Gastrocnemius medialis (tissue), 4 donors: Measurements from ENCODE around the gene IFNGR2. TPM values are rescaled to one million over a fixed set of nuclear protein-coding genes. Genes with fewer than 3 reads are reported as not detected.
"Not testable (repeated sequence)": the region's sequence is repeated elsewhere in the genome, so short reads cannot be mapped to it uniquely, and the experiment has no call there.

Experiments used
- ATAC-seq, 2 donors: fragments of 150-250 bp; one replicate each; pipeline ENCODE4 v1.9.1; 2016
- DNase-seq, 2 donors: peaks; one replicate each; pipeline ENCODE4 v3.0.0-alpha.2; 2019
- H3K27ac ChIP-seq, 4 donors: fragments of 200-600 bp; sonication (generic); 1 replicate in 1 of 4; 2 replicates in 3 of 4; pipeline ENCODE4 v1.5.1; 2016 to 2018; ENCODE audit warnings: mild to moderate bottlenecking in 2 of 4, moderate library complexity in 1 of 4
- H3K27me3 ChIP-seq, 3 donors: fragments of 200-600 bp; sonication (generic) in 2 of 3; 1 replicate in 1 of 3; 2 replicates in 2 of 3; pipeline versions ENCODE4 v1.5.1 to v1.6.0; 2016 to 2019; ENCODE audit warnings: mild to moderate bottlenecking in 1 of 3, moderate library complexity in 1 of 3
- H3K36me3 ChIP-seq, 2 donors: fragments of 200-600 bp; sonication (generic) in 1 of 2; one replicate each; pipeline ENCODE4 v1.5.1; 2017 to 2018
- H3K4me1 ChIP-seq, 2 donors: fragments of 200-600 bp; sonication (generic) in 1 of 2; one replicate each; pipeline ENCODE4 v1.5.1; 2016 to 2017; ENCODE audit warnings: mild to moderate bottlenecking in 2 of 2
- H3K4me3 ChIP-seq, 4 donors: fragments of 200-600 bp; sonication (generic) in 3 of 4; 1 replicate in 1 of 4; 2 replicates in 3 of 4; pipeline ENCODE4 v1.5.1; 2016 to 2019; ENCODE audit warnings: mild to moderate bottlenecking in 2 of 4
- H3K9me3 ChIP-seq, 3 donors: fragments of 200-600 bp; sonication (generic) in 2 of 3; 1 replicate in 1 of 3; 2 replicates in 2 of 3; pipeline ENCODE4 v1.5.1; 2016 to 2019
- POLR2A ChIP-seq, 2 donors: fragments of 450-650 bp; IDR thresholded peaks; one replicate each; pipeline ENCODE4 v1.6.1; 2017; ENCODE audit warnings: antibody characterized with exemption in 2 of 2, mild to moderate bottlenecking in 2 of 2, moderate library complexity in 2 of 2
- in situ Hi-C, 4 donors: fragments of 200-750 bp; cut with MboI; loops; one replicate each; pipeline versions ENCODE4 v1.15.0 to v1.8.0; 2017; ENCODE audit warnings: low sequenced_read_pairs in 4 of 4
- intact Hi-C: fragments of 100-400 bp; cut with DNase I; formaldehyde crosslinking; loops from one replicate; pipeline ENCODE4 v1.15.1; 2023; ENCODE audit warnings: low total_unique reads
- total RNA-seq, 4 donors: library from RNA; depleted of rRNA; stranded (reverse); fragments of >200 nt; gene quantifications; one replicate each; pipeline versions ENCODE4 v1.1.0 to v1.2.3, GENCODE V29; 2016
- TF ChIP-seq, protein P1 (sequence below), 5 experiments: fragments of 450-650 bp in 3 of 5; fragments of 200-600 bp in 2 of 5; sonication (generic) in 2 of 5; IDR thresholded peaks in 4 of 5; conservative IDR thresholded peaks in 1 of 5; 1 replicate in 4 of 5; 2 replicates in 1 of 5; pipeline ENCODE4 v1.5.1; 2016 to 2019; ENCODE audit warnings: antibody characterized with exemption in 5 of 5, mild to moderate bottlenecking in 3 of 5, moderate library complexity in 3 of 5

IFNGR2 gene
- total RNA-seq, 4 donors from 2014 or later: 13.9 to 27.6 (median 24.2) TPM

DNA sequence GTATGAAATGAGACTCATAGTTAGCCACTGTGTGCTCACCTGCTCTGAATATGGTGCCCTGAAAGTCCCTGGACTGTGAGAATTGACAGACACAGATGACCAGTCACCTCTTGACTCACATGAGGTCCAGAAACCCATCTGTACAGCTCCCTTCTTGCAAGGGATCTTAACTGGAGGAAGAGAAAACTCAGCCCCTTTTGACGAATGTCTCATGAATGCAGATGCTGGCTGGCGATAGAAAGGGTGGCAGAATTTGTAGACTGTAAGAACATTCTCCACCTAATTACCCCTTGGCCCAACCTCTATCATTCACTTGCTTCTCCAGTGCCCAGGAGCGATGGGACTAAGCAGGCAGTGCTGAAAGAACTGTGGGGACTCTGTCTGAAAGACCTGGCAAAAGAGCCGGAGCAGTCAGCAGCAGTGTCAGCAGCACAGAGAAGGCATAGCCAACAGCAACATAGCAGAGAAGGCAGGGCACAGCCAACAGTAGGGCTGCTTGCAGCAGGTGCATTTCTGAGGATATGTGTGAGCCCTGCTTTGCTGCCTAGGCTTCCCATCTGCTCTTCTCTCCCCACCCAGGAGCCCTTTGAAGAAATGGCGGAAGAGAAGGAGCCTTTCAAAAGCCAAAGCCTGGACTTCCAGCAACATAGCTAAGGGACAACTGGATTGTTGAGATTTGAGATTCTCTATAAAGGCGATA is 25.8 kb upstream of the IFNGR2 start:
- TF ChIP-seq, protein P1, sequence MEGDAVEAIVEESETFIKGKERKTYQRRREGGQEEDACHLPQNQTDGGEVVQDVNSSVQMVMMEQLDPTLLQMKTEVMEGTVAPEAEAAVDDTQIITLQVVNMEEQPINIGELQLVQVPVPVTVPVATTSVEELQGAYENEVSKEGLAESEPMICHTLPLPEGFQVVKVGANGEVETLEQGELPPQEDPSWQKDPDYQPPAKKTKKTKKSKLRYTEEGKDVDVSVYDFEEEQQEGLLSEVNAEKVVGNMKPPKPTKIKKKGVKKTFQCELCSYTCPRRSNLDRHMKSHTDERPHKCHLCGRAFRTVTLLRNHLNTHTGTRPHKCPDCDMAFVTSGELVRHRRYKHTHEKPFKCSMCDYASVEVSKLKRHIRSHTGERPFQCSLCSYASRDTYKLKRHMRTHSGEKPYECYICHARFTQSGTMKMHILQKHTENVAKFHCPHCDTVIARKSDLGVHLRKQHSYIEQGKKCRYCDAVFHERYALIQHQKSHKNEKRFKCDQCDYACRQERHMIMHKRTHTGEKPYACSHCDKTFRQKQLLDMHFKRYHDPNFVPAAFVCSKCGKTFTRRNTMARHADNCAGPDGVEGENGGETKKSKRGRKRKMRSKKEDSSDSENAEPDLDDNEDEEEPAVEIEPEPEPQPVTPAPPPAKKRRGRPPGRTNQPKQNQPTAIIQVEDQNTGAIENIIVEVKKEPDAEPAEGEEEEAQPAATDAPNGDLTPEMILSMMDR (IDR thresholded peaks at IDR 0.05 in 4 of 5, conservative IDR thresholded peaks at IDR 0.05 in 1 of 5): no peak
- no peak for TF ChIP-seq POLR2A (IDR thresholded peaks at IDR 0.05)
- H3K27ac ChIP-seq: no peak overlapping the region
- H3K36me3 ChIP-seq: no peaks in the 10 kb centered on the region
- DNase-seq: no peak
- in situ Hi-C loops (no loop called here), intact Hi-C loops (loop anchor here (5.0 kb wide), 1 partner anchor 180 kb away; no protein-coding TSS in a partner anchor)
- no peaks in the 10 kb centered on the region for H3K9me3 ChIP-seq
- peaks cover 15 to 23% of the 10 kb centered on the region in 2 donors for H3K4me1 ChIP-seq
- H3K27me3 ChIP-seq: no peaks in the 10 kb centered on the region
- no peak overlapping the region for H3K4me3 ChIP-seq
- no peak for ATAC-seq

GRCh38 chr21:33378081-33378480 is 25.1 kb upstream of the IFNGR2 start:
- TF ChIP-seq, protein P1 (IDR thresholded peaks at IDR 0.05 in 4 of 5, conservative IDR thresholded peaks at IDR 0.05 in 1 of 5): no peak
- TF ChIP-seq POLR2A (IDR thresholded peaks at IDR 0.05): no peak
- in situ Hi-C loops (no loop called here), intact Hi-C loops (loop anchor here (5.0 kb wide), 1 partner anchor 181 kb away; no protein-coding TSS in a partner anchor)

DNA sequence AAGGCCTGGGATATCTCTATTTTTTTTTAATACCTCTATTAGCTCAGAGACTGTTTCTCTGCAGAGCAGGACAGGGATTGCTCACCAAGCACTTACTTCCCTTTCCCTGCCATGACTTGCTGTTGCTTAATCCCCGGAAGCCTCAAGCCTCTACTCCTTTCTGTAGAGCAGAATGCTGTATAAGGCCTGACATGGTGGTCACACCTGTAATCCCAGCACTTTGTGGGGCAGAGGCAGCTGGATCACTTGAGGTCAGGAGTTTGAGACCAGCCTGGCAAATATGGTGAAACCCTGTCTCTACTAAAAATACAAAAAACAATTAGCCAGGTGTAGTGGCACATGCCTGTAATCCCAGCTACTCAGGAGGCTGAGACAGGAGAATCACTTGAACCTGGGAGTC is 23.3 kb upstream of the IFNGR2 start:
- H3K27me3 ChIP-seq, in situ Hi-C loops, H3K36me3 ChIP-seq, H3K9me3 ChIP-seq, H3K4me3 ChIP-seq: not testable (repeated sequence)
- Histone ChIP-seq H3K4me1 (peaks cover 18 to 34% of the 10 kb centered on the region in 2 donors), H3K27ac (peak overlapping the region; percentile 72 to 80 (median 78))
- ATAC-seq (peak; percentile 56 to 69), DNase-seq (peak in 1 of 2 donors; percentile 39)
- intact Hi-C loops: loop anchor here (2.0 to 10.0 kb wide), 3 partner anchors 55 to 183 kb away; partner anchors contain the start of gene IFNAR1

More at GRCh38 chr21:33378081-33378480, 25.1 kb upstream of the IFNGR2 start:
- no peaks in the 10 kb centered on the region for H3K27me3 ChIP-seq
- H3K4me1 ChIP-seq: peaks cover 15 to 26% of the 10 kb centered on the region in 2 donors
- H3K4me3 ChIP-seq: no peak overlapping the region
- H3K9me3 ChIP-seq: no peaks in the 10 kb centered on the region
- ATAC-seq (no peak), DNase-seq (no peak)
- H3K27ac ChIP-seq: no peak overlapping the region
- no peaks in the 10 kb centered on the region for H3K36me3 ChIP-seq

DNA sequence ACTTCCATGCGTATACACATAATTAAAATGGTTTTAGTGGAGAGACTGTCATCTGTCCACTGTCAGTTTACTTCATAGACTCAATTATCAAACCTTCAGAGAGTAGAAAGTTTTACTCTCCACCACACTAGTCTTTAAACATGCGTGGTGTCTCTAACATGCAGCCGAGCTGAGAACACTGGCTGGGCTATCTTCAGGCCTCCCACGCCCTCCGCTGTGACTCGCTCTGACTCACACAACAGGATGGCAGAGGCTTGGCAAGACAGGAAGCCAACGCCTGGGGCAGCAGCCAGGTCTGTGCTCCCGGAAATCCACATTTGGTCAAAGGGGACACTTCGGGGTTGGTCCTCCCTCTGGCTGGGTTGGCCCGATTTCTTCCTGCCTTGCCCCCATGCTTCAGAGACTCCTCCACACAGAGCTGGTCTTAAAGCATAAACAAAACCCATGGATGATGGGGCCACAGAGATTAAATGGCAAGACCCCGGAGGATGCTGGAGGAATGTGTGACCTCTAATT is 22.7 kb upstream of the IFNGR2 start:
- Histone ChIP-seq H3K4me1 (peaks cover 18 to 34% of the 10 kb centered on the region in 2 donors), H3K36me3 (no peaks in the 10 kb centered on the region), H3K4me3 (no peak overlapping the region), H3K27ac (peak overlapping the region; percentile 72 to 80 (median 78)), H3K27me3 (no peaks in the 10 kb centered on the region), H3K9me3 (no peaks in the 10 kb centered on the region)
- peak; percentile 86 to 92 for DNase-seq
- in situ Hi-C loops: no loop called here
- ATAC-seq: peak; percentile 96 to 98
- intact Hi-C loops: loop anchor here (2.0 to 10.0 kb wide), 2 partner anchors 54 to 56 kb away; partner anchors contain the start of gene IFNAR1
- TF ChIP-seq, protein P1 (IDR thresholded peaks at IDR 0.05 in 4 of 5, conservative IDR thresholded peaks at IDR 0.05 in 1 of 5): no peak
- TF ChIP-seq POLR2A (IDR thresholded peaks at IDR 0.05): peak; percentile 27 to 41

DNA sequence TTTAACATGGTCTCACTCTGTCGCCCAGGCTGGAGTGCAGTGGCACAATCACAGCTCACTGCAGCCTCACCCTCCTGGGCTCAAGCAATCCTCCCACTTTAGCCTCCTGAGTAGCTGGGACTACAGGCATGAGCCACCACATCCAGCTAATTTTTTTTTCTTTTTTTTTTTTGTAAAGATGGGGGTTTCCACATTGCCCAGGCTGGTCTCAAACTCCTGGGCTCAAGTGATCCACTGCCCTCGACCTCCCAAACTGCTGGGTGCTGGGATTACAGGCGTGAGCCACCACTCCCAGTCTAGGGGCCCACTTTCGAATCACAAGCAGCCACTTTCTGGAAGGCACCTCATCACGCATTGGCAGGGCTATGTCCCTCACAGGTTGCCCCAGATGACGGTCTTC is 21.8 kb upstream of the IFNGR2 start:
- DNase-seq, in situ Hi-C loops, H3K27ac ChIP-seq, H3K9me3 ChIP-seq, ATAC-seq, H3K36me3 ChIP-seq, H3K4me3 ChIP-seq, H3K27me3 ChIP-seq: not testable (repeated sequence)
- intact Hi-C loops: loop anchor here (2.0 to 10.0 kb wide), 2 partner anchors 53 to 57 kb away; partner anchors contain the start of gene IFNAR1
- peaks cover 18 to 34% of the 10 kb centered on the region in 2 donors for H3K4me1 ChIP-seq
